Astrocyte of the hippocampus (primary cell): ENCODE results near the gene SRF.

Experiments
- DNase-seq: peaks from one replicate; pipeline ENCODE4 v3.0.0; 2011; ENCODE audit warnings: low read depth, low spot score

Gene SRF

GRCh38 chr6:43183441-43183840, 12.4 kb downstream of the SRF start:
- no peak for DNase-seq

- DNase-seq, result no peak
Observed at GRCh38 chr6:43184268-43184985, 13.4 kb downstream of the SRF start.

DNA sequence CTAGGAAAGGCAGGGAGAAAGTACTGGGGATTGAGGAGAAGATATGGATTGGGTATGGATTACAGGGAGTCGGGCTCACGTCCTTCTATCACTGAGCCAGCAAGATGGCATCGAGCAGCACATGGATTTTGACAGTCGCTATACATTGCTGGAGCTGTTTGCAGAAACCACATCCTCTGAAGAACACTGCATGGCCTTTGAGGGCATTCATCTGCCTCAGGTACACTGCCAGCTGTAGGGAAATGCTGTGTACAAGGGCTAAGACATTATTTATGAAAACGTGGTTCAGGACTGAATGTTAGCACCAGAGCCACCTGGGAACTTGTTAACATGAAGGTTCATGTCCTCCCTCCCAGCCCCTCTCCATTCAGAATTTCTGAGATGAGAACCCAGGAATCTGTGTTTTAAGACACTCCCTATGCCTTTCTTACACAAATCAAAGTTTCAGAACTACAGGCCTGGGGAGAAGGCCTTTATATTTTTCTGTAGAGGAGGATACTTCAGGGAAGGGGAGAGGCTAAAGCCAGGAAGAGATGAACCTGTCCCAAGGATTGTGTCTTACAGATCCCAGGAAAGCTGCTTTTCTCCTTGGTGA, 14.4 kb downstream of the SRF start:
- DNase-seq, result no peak

GRCh38 chr6:43186019-43186418, 14.9 kb downstream of the SRF start:
- DNase-seq, result no peak

DNA sequence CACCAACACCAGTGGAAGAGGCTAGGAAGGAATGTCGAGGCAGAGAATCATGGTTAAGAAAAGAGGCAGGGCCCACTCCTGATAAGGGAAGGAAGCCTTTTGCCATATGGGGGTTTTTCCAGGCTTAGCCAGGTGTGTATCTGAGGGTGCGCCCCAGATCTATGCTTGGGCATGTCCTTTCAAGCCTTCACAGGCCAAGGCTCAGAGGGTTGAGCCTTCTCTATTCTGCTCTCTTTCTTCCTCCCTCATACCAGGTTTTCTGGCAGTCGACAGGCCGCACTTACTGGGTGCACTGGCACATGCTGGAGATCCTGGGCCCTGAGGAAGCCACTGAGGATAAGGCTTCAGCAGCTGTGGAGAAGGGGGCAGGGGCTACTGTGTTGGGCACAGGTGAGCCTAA, 15.6 kb downstream of the SRF start:
- no peak for DNase-seq

- no peak for DNase-seq
Observed at GRCh38 chr6:43187821-43188220, 16.8 kb downstream of the SRF start.

DNA sequence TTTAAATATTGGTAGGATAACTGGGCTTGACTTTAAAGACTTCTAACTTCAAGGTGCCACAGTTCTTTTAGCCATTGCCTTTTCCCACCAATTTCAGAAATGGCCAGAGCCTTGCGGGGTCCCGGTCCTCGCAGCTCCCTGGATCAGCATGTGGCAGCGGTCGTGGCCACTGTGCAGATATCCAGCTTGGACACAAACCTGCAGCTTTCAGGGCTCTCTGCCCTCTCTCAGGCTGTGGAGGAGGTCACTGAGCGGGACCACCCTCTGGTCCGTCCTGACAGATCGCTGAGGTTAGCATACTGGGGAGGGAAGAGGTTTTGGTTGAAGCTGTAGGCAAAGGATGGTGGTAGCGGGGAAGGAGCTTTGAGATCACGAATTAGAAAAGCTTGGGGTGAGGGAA, 17.4 kb downstream of the SRF start:
- DNase-seq, result no peak

GRCh38 chr6:43189776-43190304, 18.8 kb downstream of the SRF start:
- no peak for DNase-seq

DNA sequence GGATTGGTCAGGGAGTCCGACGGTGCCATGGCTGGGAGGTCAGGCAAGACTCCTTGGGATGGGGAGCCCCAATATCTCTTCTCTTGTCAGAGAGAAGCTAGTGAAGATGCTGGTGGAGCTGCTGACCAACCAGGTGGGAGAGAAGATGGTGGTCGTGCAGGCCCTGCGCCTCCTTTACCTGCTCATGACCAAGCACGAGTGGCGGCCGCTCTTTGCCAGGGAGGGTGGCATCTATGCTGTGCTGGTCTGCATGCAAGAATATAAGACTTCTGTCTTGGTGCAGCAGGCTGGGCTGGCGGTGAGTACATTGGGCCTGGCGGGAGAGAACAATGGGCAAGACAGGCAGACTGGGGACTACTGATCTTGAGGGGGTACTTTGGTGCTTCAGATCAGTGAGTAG, 21.8 kb downstream of the SRF start:
- no peak for DNase-seq

- no peak for DNase-seq
Observed at GRCh38 chr6:43193929-43194328, 22.9 kb downstream of the SRF start.

- no peak for DNase-seq
Observed at GRCh38 chr6:43196337-43196736, 25.3 kb downstream of the SRF start.

- no peak for DNase-seq
Observed at GRCh38 chr6:43199912-43200311, 28.8 kb downstream of the SRF start.

DNA sequence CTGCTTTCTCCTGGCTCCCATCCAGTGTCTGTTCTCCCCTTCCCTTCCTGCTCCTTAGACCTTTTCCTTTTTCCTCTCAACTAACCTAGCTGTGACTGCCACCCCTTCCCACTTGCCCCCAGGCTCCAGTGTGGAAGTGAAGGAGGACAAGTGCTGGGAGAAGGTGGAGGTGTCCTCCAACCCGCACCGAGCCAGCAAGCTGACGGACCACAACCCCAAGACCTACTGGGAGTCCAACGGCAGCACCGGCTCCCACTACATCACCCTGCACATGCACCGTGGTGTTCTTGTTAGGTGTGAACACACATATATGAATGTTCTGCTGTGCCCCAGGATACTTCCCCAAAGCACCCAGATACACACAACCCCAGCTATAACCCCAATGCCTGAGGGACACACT, 29.5 kb downstream of the SRF start:
- no peak for DNase-seq

GRCh38 chr6:43202451-43202850, 31.4 kb downstream of the SRF start:
- no peak for DNase-seq

DNA sequence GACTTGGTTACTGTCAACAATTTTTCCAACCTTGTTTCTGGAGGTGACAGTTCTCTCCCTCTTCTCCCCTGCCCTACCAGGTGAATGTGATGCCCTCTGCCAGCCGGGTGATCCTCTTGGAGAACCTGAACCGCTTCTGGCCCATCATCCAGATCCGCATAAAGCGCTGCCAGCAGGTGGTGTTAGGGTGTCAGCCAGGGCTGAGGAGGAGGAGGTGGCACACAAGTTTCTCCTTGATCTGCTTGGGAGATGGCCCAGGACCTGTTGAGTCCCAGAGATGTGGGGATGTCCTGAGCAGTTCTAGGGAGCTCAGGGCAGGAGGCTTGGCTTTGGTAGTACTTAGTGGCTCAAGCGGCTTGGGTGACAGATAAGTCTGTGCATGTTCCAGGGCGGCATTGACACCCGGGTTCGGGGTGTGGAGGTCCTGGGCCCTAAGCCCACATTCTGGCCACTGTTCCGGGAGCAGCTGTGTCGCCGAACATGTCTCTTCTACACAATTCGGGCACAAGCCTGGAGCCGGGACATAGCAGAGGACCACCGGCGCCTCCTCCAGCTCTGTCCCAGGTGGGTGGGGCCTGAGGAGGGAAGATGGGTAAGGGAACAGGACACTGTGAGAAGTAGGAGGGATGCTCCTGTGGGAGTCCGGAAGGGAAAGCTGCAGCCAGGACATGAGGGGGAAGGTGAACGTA, 32.1 kb downstream of the SRF start:
- no peak for DNase-seq

DNA sequence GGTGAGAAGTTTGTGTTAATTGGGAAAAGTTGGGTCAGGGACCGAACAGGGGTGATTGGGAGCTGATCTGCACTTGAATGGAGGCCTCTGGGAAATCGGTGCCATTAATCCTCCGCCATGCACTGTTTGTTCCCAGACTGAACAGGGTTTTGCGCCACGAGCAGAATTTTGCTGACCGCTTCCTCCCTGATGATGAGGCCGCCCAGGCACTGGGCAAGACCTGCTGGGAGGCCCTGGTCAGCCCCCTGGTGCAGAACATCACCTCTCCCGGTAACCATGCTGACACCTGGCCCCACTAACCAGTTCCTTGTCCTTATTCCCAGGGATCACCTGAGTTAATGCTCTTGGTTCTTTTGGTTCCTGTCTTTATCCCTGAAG, 32.6 kb downstream of the SRF start:
- DNase-seq, result no peak

DNA sequence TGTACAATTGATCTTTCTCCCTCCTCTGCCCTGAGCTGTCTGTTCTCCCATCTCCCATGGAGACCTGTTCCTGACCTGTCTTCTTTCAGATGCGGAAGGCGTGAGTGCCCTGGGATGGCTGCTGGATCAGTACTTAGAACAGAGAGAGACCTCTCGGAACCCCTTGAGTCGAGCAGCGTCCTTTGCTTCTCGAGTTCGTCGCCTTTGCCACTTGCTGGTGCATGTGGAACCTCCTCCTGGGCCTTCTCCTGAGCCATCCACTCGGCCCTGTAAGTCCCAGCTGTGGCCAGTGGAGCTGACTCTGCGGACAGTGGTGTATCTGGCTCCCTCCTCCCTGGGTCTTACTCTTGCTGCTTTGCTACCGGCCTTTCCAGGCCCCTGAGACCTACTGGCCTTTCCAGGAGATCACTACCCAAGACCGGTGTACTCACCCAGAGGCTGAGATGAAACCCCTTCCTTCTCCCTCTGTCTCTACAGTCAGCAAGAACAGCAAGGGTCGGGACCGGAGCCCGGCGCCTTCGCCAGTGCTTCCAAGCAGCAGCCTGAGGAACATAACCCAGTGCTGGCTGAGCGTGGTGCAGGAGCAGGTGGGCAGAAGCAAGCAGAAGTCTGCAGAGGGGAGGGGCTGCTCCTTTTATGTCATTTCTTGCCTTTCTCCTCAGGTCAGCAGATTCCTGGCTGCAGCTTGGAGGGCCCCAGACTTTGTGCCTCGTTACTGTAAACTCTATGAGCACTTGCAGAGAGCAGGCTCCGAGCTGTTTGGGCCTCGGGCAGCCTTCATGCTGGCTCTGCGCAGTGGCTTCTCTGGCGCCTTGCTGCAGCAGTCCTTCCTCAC, 33.4 kb downstream of the SRF start:
- DNase-seq, result no peak

DNA sequence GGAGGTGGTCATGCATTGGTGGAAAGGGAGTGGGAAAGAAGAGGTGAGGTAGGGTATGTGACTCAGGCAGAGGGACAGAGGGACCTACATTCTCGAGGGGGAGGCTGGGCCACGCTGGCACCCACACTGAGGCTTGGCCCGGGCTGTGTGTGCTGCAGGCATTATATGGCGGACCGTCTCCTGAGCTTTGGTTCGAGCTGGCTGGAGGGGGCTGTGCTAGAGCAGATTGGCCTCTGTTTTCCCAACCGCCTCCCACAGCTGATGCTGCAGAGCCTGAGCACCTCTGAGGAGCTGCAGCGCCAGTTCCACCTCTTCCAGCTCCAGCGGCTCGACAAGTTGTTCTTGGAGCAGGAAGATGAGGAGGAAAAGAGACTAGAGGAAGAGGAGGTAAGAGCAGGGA, 34.8 kb downstream of the SRF start:
- DNase-seq, result no peak

- DNase-seq, result no peak
Observed at GRCh38 chr6:43207286-43207685, 36.2 kb downstream of the SRF start.

DNA sequence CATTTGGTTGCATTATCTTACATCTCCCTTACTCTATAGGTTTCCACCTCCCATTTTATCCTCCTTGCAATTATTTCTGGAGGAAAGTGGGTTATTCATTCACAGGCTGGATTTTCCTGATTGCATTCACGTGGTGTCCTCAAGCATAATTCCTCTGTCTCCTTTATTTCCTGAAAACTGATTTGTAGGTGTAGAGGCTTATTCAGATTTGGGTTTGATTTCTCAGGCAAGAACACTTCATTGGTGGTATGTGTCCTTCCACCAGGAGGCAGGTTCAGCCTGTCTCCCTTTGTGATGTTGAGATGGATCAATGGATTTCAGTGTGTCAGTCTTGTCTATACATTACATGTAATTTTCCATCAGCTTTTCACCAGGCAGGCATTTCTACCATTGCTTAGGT, 40.9 kb downstream of the SRF start:
- no peak for DNase-seq

- DNase-seq, result no peak
Observed at GRCh38 chr6:43213431-43213830, 42.4 kb downstream of the SRF start.

DNA sequence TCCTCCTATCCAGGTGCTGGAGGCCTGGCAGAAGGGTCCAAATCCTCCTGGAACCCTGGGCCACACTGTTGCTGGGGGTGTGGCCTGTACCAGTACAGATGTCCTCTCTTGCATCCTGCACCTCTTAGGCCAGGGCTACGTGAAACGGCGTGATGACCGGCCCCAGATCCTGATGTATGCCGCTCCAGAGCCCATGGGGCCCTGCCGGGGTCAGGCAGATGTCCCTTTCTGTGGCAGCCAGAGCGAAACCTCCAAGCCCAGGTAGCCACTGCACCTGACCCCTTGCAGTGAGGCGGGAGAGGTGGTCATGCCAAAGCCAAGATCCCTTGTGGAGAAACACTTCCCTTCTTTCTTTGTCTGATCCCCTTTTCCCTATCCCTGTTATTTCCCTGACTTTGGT, 44.0 kb downstream of the SRF start:
- DNase-seq, result no peak
